HepG2 (cell line): ENCODE results near the gene ZNF669. TPM values are rescaled to one million over a fixed set of nuclear protein-coding genes. Genes with fewer than 3 reads are reported as not detected.

ENCODE experiments used
- ATF7 ChIP-seq, 2 experiments: fragments of 450-650 bp in 1 of 2; sonication (generic) in 1 of 2; formaldehyde crosslinking in 1 of 2; IDR thresholded peaks; 2 replicates each; pipeline versions ENCODE4 v1.4.0 to v1.6.1; 2016 to 2020; ENCODE audit warnings: antibody characterized with exemption in 1 of 2, mild to moderate bottlenecking in 1 of 2, missing genetic modification reagents in 1 of 2
- CHCHD3 ChIP-seq: sonication (generic); formaldehyde crosslinking; IDR thresholded peaks from 2 replicates; pipeline ENCODE4 v1.8.0; 2022; ENCODE audit warnings: mild to moderate bottlenecking, missing genetic modification reagents, moderate library complexity
- FOXK1 ChIP-seq: sonication (generic); formaldehyde crosslinking; IDR thresholded peaks from 2 replicates; pipeline ENCODE4 v1.4.0; 2020; ENCODE audit warnings: low read depth, missing genetic modification reagents, borderline replicate concordance
- GLMP ChIP-seq: sonication (generic); formaldehyde crosslinking; IDR thresholded peaks from 2 replicates; pipeline ENCODE4 v1.9.0; 2021; ENCODE audit warnings: missing genetic modification reagents, mild to moderate bottlenecking, borderline replicate concordance
- HDAC2 ChIP-seq: sonication (generic); formaldehyde crosslinking; IDR thresholded peaks from 2 replicates; pipeline ENCODE4 v1.4.0; 2020; ENCODE audit warnings: missing genetic modification reagents
- KMT2B ChIP-seq: IDR thresholded peaks from 2 replicates; pipeline ENCODE4 v1.6.1; 2016; ENCODE audit warnings: missing genetic modification reagents, missing compliant biosample characterization
- MEIS1 ChIP-seq: sonication (generic); formaldehyde crosslinking; IDR thresholded peaks from 2 replicates; pipeline ENCODE4 v1.9.0; 2021; ENCODE audit warnings: mild to moderate bottlenecking, missing genetic modification reagents, moderate library complexity, borderline replicate concordance
- NFIC ChIP-seq: IDR thresholded peaks from 2 replicates; pipeline ENCODE4 v1.6.1; 2012; ENCODE audit warnings: mild to moderate bottlenecking, low read length, inconsistent platforms
- PATZ1 ChIP-seq: sonication (generic); formaldehyde crosslinking; IDR thresholded peaks from 2 replicates; pipeline ENCODE4 v1.4.0; 2020; ENCODE audit warnings: missing genetic modification reagents
- PITX1 ChIP-seq: sonication (generic); formaldehyde crosslinking; IDR thresholded peaks from 2 replicates; pipeline ENCODE4 v1.5.1; 2020; ENCODE audit warnings: mild to moderate bottlenecking, missing genetic modification reagents
- SAP130 ChIP-seq: IDR thresholded peaks from 2 replicates; pipeline ENCODE4 v1.6.1; 2016; ENCODE audit warnings: low read depth
- TBX3 ChIP-seq: fragments of 450-650 bp; IDR thresholded peaks from 2 replicates; pipeline ENCODE4 v1.6.1; 2017; ENCODE audit warnings: antibody characterized with exemption, mild to moderate bottlenecking, inconsistent platforms, borderline replicate concordance
- TGIF2 ChIP-seq: IDR thresholded peaks from 2 replicates; pipeline ENCODE4 v1.6.1; 2016; ENCODE audit warnings: control low read depth, missing compliant biosample characterization
- ZC3H4 ChIP-seq: sonication (generic); formaldehyde crosslinking; IDR thresholded peaks from 2 replicates; pipeline ENCODE4 v1.4.0; 2020; ENCODE audit warnings: missing genetic modification reagents, borderline replicate concordance
- ZNF10 ChIP-seq: sonication (generic); formaldehyde crosslinking; IDR thresholded peaks from 2 replicates; pipeline ENCODE4 v1.4.0; 2020; ENCODE audit warnings: mild to moderate bottlenecking, low read depth, missing genetic modification reagents, borderline replicate concordance
- ZNF274 ChIP-seq: sonication (generic); formaldehyde crosslinking; IDR thresholded peaks from 2 replicates; pipeline ENCODE4 v1.5.1; 2020; ENCODE audit warnings: mild to moderate bottlenecking, missing genetic modification reagents
- ZNF609 ChIP-seq: sonication (generic); formaldehyde crosslinking; IDR thresholded peaks from 2 replicates; pipeline ENCODE4 v1.4.0; 2020; ENCODE audit warnings: mild to moderate bottlenecking, missing genetic modification reagents, borderline replicate concordance
- ZNF768 ChIP-seq: sonication (generic); formaldehyde crosslinking; IDR thresholded peaks from 2 replicates; pipeline ENCODE4 v1.4.0; 2020; ENCODE audit warnings: missing genetic modification reagents
- ZNF891 ChIP-seq: sonication (generic); formaldehyde crosslinking; IDR thresholded peaks from 2 replicates; pipeline ENCODE4 v1.5.0; 2020; ENCODE audit warnings: mild to moderate bottlenecking, missing genetic modification reagents
- ZUFSP ChIP-seq: sonication (generic); formaldehyde crosslinking; IDR thresholded peaks from 2 replicates; pipeline ENCODE4 v1.9.0; 2021; ENCODE audit warnings: missing genetic modification reagents, mild to moderate bottlenecking, borderline replicate concordance
- polyA plus RNA-seq, 8 experiments: library from polyadenylated mRNA; depleted of rRNA in 3 of 8; stranded (reverse) in 7 of 8; unstranded in 1 of 8; fragments of >200 nt; fragmentation: Illumina TruSeq in 4 of 8; extraction: Trizol in 4 of 8; gene quantifications; 2 replicates each; pipeline versions ENCODE4 v1.2.1 to v1.2.3, GENCODE V29; 2011 to 2016; ENCODE audit warnings: low read depth in 4 of 8, missing spikeins in 1 of 8, mixed read lengths in 1 of 8; ENCODE audit not compliant: insufficient read depth in 1 of 8
- total RNA-seq, 5 experiments: library from RNA; depleted of rRNA; stranded (reverse); fragments of >200 nt; fragmentation: Illumina TruSeq; extraction: Trizol; gene quantifications; 2 replicates each; pipeline ENCODE4 v1.2.3, GENCODE V29; 2016; ENCODE audit warnings: low read depth in 1 of 5

The ZNF669 gene
- total and polyA plus RNA-seq, 2 of the 13 experiments (the other 11 are each of a cell fraction or from before 2014, with no cell fraction given), result 3.1 to 14.6 TPM

GRCh38 chr1:247113094-247113497 is 8.9 kb upstream of the ZNF669 start (continued):
- TF ChIP-seq GLMP (CRISPR knock-in tag) (no peak), ZNF768 (peak; percentile 87), KMT2B (peak; percentile 45; the same call in 1 of the 2 replicates), TBX3 (no peak), ZNF10 (CRISPR knock-in tag) (no peak), ZUFSP (CRISPR knock-in tag) (no peak), NFIC (no peak), MEIS1 (CRISPR knock-in tag) (peak; percentile 64; the same call in 1 of the 2 replicates), ATF7 (IDR thresholded peaks at IDR 0.05) (peak; percentile 21; the same call in 1 of the 2 replicates), ATF7 (CRISPR knock-in tag; IDR thresholded peaks at IDR 0.05) (peak; percentile 76), CHCHD3 (CRISPR knock-in tag) (no peak), ZNF891 (CRISPR knock-in tag) (peak; percentile 29; the same call in 1 of the 2 replicates), PITX1 (CRISPR knock-in tag) (0 out of 2 replicates have a peak, but pooled peaks have one; percentile 46), SAP130 (CRISPR knock-in tag) (peak; percentile 85), TGIF2 (peak; percentile 79), ZC3H4 (CRISPR knock-in tag) (no peak), ZNF609 (CRISPR knock-in tag) (no peak), HDAC2 (CRISPR knock-in tag) (peak; percentile 48), FOXK1 (CRISPR knock-in tag) (no peak), PATZ1 (CRISPR knock-in tag) (peak; percentile 41; the same call in 1 of the 2 replicates), ZNF274 (CRISPR knock-in tag) (peak; percentile 44; the same call in 1 of the 2 replicates)
